Hematopoietic multipotent progenitor cell treated with erythropoietin and hydrocortisone succinate and interleukin-3 and kit ligand, for 6 days (in vitro differentiated cells): Measurements from ENCODE around the gene LSM4.

Experiments used
- DNase-seq: peaks from one replicate; pipeline ENCODE4 v3.0.0-alpha.2; 2015

Gene LSM4

DNA sequence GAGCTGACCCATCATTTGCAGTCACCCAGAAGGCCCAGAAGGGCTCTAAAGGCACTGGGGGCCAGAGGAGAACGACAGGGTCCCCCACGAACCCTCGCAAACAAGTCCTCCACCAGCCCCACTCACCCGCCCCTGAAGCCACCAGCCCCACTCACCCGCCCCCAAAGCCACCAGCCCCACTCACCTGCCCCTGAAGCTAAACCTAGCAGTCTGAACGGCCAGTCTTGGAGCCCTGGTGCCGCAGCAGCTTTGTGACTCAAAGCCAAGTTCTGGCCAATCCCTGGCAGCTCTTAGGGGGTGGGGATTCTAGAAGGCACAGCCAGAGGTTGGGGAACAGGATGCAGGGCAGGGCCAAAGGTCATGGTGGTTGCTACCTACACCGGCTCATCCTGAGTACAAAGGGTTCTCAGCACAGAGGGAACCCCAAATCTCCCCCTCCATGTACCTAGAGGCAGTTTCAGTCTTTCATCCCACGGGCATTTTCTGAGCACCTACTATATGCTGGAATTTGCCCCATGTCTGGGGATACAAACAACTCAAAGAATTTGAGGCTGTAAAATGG lies 48.6 kb downstream of the LSM4 start, which contains the start of gene IQCN:
Gene IQCN, minus strand, starts transcription at position 234 of the 562 bp plus-strand sequence. CDS start 4,974 bp downstream, outside the sequence.
- no peak for DNase-seq

DNA sequence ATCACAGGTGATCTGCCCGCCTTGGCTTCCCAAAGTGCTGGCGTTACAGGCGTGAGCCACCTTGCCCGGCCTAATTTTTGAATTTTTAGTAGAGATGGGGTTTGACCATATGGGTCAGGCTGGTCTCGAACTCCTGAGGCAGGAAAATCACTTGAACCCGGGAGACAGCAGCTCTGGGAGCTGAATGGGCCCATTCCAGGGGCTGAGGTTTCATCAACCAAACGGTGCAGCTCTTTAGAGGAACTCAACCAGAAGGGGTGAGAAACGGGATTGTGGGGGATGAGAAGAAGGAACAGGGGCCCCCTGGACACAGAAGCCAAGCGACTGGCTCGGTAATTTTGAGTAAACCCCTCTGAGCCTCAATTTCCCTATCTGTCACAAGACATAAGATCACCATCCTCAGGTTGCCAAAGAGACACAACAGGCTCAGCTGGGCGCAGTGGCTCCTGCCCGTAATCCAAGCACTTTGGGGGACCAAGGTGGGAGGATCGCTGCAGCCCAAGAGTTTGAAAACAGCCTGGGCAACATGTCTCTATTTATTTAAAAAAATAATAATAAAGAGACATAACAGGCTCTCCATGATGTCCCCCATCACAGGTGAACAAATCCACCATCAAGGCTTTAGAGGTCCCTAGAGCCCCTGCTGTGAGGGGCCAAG lies 49.2 kb downstream of the LSM4 start:
- DNase-seq: no peak

DNA sequence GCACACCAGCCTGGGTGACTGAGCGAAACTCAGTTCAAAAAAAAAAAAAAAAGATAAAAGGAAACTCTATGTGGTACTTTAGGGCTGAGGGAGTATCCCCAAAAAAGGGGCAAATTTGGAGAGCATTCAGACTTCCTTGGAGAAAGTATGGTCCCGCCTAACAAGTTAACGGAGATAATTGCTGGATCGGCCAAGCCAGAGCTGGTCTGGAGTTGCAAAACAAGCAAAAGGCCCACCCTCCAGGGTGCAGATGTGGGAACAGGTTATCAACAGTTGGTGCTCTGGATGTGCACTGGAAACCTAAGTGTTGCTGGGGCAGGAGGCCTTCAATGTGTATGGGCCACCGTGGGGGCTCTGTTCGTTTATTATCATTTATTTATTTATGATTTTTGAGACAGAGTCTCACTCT lies 51.4 kb downstream of the LSM4 start:
- no peak for DNase-seq

DNA sequence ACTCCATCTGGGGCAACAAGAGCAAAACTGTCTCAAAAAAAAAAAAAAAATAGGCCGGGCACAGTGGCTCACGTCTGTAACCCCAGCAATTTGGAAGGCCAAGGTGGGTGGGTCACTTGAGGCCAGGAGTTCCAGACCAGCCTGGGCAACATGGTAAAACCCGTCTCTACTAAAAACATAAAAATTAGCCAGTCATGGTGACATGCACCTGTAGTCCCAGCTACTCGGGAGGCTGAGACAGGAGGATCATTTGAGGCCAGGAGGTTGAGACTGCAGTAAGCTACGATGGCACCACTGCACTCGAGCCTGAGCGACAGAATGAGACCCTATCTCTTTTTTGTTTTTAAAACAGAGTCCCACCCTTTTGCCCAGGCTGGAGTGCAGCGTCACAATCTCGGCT lies 52.5 kb downstream of the LSM4 start:
- DNase-seq: no peak

DNA sequence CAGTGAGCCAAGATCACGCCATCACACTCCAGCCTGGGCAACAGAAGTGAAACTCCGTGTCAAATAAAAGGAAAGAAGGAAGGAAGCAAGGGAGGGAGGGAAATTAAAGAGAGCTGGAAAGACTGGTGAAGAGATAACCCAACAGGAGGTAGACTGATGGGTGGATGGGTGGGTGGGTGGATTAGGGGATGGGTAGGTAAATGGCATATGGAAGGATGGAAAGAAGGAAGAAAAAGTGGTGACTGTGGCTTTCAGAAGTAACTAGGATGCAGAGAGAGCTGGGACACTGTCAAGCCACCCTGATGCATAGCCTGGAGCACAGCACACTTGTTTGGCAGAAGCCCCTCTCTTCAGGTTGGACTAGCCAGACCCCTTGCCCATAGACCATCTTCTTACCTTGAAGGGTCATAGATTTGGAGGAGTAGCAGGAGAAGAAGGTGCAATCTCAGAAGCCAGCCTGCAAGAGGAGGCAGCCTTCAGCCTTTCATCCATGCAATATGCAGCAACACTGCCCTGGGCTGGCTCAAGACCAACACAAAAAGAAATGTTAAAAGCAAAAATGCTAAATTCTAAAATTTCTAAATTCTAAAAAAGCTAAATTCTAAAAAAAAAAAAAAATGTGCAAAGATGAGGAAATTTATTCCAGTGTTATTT lies 53.7 kb downstream of the LSM4 start:
- DNase-seq: no peak

DNA sequence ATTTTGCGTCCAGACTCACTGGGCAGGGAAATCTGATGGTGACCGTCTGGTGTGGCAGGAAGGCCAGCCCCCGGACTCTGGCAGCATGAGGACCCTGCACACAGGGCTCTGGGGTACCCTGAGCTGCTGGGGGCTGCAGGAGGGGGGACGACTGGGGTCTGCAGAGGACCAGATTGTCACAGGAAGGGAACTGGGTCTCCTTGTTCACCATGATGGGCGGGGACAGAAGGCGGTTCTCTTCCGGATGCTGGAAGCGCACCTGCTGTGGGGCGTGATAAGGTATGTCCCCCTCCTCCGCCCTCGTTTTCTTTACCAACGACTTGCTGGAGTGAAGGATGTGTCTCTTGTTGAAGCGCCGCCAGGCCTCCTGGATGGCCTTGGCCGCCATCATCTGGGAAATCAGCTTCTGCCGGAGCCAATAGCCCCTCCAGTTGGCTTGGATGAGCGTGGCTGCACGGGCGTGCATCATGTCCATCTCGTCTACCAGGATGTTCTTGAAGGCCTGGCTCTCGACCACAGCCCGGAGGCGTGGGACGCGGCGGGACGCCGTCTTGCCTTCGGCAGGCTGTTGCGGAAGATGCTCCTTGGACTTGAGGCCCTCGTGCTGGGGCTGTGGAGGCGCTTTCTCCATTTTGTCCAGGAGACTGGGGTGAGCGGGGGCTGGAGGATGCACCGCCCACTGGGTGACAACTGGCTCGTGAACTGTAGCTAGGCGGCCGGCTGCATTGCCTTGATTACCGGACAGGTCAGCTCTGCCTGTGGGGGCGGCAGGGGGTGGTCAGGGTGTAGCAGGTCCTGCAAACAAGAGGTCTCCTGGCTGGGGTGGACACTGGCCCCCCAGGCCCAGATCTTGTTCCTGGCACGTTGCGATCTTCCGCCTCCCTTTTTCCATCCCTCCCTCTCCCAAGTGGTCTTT lies 55.8 kb downstream of the LSM4 start:
- DNase-seq: no peak

DNA sequence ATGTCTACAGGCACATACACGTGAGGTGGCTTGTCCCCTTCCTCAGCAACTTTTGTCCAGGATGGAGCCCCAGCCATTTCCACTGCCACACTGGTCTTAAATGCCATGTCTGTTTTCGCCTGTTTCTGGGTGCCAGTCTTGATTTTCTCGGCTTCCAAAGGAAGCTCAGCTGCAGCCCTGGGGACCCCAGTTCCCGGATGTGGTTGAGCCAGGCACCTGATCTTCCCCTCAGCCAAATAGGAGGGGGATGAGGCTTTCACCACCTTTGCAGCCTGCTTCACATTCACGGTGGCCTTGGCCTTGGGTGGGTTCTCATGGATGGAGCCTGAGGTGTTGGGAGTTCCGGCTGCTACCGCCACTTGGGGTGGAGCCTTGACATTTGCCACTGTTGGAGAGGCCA lies 57.3 kb downstream of the LSM4 start:
- no peak for DNase-seq

DNA sequence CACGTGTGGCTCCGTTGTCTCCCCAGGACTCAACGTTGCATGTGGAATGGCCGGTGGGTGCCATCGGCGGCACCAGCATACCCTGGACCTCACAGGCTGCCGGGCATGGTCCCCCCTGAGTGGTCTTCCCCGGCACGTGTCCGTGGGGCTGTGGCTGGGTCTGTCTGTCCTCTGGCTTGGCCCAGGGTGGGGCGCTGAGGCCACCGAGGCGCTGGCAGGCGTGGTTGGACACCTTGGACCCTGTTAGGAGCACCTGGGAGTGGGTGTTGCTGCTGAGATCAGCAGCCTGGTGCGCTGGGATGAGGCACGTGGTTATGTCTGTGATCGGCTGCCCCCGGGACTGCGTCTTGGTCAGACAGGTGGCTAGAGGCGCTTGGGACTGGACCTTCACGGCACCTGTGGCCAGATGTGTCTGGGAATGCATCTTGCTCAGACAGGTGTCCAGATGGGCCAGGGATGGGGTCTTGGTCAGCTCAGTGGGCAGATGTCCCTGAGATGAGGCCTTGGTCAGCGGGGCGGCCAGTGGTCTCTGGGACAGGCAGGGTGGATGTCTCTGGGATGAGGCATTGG lies 57.8 kb downstream of the LSM4 start:
- DNase-seq: no peak

DNA sequence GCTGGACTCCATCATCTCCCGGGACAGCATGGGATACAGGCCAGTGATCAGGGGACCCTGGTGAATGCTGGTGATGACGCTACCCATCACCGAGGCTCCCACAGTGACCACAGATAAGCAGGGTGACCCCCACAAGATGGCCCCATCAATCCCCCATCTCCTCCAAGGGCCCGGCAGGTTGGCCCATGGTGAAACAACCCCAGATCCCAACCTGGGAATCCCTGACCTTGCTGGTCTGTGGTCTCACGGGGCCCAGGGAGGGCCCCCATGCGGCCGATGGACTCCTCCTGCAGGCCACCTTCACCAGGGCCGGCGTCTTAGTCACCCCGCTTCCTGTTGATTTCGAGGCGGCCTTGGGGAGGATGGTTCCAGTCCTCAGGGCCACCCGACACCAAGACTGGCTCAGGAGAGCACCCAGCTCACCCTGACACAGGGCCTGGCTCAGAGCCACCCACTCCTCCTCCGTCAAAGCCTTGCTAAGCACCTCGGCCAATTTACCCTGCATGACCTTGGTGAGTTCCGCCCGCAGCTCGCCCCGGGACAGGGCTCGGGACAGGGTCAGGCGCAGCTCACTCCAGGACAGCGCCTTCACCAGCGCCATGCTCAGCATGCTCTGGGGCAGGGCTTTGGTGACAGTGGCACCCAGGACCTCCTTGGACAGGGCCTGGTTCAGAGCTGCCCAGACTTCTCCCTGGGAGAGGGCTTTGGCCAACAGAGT lies 58.6 kb downstream of the LSM4 start:
- no peak for DNase-seq

DNA sequence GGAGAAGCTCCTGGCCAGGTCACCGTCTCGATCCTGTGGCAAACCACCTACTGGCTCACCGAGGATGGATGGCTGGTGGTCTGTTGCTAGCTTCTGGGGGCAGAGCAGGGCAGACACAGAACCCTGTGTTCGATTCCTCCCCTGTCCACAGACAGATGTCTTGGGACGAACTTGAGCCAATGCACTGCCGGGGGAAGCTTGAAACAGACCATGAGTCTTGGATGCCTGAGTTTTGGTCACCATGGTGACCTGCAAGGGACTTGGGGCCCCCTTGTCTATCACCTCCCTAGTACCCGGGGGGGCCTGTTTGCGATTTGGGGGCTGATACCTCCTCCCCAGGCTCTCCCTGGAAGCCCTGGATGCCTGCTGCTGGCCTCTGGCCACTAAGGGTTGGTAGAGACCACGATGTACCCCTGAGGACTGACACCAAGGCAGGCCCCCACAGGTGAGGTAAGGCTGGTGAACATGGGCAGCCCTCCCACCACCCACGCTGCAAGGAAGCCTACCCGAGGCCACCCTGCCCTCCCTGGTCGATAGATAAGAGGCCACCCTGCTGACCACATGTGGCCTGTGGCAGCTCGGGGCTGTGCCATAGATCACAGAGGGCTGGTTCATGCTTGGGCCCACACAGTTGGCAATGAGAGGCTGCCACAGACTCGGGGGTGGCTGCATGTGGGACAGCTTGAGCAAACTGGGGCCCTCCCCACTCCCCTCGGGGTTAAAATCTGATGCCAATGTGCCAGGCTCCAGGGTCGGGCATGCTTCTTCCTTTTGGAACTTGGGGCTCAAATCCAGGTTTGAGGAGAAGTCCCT lies 59.3 kb downstream of the LSM4 start:
- DNase-seq: no peak

DNA sequence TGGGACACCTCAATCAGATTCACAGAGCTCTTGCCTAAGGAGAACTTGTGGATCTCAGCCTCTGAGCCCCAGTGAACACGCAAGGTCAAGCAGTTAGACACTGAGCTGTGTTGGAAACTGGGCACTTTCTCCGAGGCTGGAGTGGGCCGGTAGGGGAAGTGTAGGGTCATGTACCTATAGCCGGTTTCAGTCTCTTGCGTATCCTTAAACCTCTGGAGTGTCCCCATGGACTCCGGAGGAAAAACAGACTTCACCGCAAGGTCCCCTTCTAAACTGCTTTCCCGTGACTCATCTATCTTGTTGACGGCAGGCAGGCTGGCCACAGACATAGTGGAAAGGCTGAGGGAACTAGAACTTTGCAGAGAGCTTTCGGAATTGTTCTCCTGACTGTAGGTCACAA lies 60.0 kb downstream of the LSM4 start:
- no peak for DNase-seq

DNA sequence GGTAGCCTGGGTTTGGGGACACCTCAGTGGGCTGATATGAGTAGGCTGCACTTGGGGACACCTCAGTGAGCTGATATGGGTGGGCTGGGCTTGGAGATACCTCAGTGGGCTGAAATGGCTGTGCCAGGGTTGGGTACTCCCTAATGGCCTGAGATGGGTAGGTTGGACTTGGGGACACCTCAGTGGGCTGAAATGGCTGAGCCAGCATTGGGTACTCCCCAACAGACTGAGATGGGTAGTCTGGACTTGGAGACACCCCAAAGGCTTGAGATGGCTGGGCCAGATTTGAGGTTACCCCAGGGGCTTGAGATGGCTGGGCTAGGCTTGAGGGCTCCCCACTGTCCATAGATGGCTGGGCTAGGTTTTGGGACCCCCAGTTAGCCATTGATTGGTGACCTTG lies 60.7 kb downstream of the LSM4 start:
- DNase-seq: no peak

DNA sequence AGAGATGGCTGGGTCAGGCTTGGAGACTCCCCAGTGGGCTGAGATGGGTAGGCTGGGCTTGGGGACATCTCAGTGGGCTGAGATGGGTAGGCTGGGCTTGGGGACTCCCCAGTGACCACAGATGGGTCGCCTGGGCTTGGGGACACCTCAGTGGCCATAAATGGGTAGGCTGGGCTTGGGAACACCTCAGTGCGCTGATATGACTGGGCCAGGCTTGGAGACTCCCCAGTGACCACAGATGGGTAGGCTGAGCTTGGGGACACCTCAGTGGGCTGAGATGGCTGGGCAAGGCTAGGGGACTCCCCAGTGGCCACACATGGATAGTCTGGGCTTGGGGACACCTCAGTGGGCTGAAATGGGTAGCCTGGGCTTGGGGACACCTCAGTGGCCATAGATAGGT lies 61.4 kb downstream of the LSM4 start:
- DNase-seq: no peak

DNA sequence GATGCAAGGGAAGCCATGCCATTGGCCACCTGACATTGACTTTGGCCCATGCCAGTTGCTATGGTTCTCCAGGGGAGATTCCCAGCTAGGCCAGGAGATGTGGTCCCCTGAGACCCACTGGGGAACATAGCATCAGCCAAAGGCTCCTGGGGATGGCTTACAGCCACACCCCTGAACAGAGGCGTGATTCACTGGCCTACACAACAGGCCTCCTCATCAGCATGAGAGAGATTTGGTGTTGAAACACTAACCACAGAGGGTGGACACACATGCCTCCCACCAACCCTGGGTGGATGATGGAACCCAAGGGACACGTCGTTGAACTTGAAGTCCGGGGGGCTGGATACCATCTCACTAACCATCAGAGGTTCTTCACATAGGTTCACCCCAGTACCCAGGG lies 63.0 kb downstream of the LSM4 start:
- DNase-seq: no peak

DNA sequence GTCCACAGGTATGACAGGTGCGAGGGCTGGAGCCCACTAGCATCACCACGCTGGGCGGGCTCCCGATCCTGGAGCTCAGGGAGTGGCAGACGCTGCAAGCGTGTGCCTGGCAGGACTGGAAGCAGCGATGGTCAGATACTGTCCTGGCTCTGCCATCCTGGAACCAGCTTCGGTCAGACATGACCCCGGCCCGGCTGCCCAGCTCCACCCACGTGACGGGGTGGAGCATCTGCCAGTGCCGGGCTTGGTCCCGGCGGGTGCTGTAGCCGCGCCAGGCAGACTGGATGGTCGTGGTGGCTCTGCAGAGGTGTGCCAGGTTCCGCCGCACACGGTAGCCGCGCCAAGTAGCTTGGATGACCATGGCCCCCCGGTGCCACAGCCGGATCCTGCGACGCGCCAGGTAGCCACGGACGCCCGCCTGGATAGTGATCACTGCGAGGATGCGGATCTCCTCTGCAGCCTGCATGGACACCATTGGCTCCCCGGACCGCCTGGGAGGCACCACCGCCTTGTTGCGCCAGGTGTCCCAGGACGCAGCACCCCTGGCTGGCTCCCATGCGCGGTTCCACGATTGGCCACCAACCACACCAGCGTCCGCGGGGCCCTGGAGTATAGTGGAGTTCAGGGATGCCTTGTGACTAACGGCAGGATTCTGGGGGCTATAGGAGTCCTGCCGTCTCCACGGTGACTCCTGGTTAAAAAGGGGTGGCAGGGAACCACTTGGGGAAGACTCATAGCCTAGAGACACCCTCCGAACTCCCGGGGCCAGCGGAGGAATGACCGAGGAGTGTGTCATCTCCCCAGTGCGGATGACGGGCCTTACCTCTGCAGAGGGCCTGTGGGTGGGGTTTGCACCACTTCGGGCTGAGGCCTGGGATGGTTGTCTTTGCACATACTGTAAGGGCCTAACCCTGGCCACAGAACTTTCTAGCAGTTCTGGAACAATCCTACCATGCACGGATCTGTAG lies 65.1 kb downstream of the LSM4 start:
- DNase-seq: no peak
